Stimulated activated CD4-positive, alpha-beta T cell treated with anti-CD3 and anti-CD28 coated beads, Interleukin-2, amount 100 ng/mL, for 4 hours (primary cell): ENCODE measurements around the gene LMCD1.

Experiments
- DNase-seq: peaks from one replicate; pipeline ENCODE4 v3.0.0-alpha.2; 2020; ENCODE audit warnings: low read depth

Gene LMCD1

DNA sequence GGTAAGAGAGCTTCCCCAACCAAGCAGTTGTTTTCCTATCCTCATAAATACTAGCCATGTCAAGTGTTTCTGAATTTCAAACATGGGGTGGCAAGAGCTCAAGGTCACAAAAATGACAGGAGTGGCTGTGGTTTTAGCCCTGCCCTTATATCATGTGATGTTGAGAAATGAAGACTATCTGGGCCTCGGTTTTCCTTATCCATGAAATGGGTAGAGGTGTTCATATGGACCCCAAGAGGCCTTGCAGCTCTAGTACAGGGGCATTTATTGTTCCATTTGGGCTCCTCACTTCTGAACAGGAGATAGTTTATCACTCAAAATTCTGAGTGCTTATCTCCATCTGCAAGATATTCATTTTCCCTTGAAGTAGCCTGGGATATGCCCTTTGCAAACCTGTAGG, 35.8 kb downstream of the LMCD1 start:
- DNase-seq = no peak

DNA sequence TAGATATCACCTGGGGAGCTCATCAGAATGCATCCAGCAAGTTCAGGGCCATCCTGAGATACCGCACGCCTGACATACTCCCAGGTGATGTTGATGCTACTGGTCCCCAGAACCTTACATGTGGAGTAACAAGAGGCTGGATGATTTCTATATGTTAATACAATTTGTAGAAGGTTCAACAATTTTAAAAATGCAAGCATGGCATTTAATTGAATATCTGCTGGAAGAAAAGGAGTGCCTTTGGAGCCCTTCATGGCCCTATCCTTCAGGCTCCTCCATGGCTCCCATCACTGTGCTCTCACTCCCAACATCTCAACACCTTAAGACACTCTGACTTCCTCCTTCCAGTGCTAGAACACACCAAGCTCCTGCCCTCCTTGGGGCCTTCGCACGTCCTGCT, 36.6 kb downstream of the LMCD1 start:
- no peak for DNase-seq

DNA sequence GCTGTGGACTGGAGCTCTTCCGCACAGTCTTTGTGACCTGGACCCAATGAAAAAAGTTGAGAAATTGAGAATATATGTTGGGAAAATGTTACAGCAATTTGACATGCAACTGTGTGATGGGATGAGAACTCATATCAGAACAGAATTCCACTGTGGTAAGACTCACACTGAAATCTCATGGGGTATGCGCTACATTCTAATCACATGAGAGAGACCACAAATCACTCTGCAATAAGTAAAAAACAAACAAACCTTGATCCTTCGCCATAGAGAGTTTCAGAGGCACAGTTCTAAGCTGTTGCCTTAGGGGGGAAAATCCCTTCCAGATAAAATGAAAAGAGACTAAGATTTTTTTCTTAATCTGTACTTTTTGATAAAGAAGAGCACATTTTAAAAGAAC, 37.3 kb downstream of the LMCD1 start:
- no peak for DNase-seq

DNA sequence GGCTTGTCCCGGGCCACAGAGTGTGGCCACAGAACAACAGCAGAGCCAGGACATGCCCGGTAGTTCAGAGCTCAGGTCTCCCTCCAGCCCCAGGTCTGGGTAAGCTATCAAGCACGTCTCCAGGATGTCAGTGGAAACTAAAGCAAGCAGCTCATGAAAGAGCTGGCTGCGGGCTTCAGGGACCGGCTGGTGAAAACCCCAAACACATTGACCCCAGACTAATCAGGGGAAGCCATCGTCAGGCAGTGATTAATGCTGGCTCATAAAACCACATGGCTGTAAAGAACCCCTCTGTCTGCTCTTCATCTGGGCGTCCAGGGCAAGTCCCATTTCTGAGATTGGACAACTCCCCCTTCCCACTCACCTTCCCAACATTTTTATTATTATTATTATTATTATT, 37.8 kb downstream of the LMCD1 start:
- no peak for DNase-seq

DNA sequence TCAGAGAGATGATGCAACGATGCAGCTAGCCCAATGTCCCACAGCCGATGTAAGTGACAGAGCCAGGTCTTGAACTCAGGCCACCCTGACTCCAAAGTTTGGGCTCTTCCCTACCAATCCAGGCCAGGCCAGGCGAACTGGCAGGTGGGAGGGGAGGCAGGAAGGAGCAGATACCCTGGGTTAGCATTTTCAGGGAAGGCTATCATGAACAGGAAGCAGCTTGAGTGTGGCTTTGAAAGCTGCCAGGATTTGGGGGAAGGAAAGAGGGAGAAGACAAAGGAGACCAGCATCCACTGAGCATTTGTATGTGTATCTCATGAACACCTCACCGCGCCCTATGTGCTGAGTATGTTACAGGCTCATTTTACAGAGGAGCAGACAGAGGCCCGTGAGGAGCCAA, 38.8 kb downstream of the LMCD1 start:
- DNase-seq = no peak

DNA sequence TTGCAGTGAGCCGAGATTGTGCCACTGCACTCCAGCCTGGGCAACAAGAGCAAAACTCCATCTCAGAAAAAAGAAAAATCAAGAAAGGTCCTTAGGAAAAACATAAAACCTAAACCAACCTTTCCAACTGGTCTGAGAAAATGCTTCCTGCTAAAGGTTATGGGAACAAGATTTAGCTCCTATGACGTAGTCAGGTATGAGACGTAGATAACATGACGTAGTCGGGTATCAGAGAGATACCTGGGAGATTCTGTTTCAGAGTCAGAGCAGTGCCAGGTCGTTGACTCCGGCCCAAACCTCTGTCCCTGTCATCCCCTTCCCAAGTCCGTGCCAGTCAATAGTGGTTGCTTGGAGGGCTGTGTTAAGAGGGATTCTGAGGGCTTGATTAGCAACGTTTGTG, 39.9 kb downstream of the LMCD1 start:
- no peak for DNase-seq

DNA sequence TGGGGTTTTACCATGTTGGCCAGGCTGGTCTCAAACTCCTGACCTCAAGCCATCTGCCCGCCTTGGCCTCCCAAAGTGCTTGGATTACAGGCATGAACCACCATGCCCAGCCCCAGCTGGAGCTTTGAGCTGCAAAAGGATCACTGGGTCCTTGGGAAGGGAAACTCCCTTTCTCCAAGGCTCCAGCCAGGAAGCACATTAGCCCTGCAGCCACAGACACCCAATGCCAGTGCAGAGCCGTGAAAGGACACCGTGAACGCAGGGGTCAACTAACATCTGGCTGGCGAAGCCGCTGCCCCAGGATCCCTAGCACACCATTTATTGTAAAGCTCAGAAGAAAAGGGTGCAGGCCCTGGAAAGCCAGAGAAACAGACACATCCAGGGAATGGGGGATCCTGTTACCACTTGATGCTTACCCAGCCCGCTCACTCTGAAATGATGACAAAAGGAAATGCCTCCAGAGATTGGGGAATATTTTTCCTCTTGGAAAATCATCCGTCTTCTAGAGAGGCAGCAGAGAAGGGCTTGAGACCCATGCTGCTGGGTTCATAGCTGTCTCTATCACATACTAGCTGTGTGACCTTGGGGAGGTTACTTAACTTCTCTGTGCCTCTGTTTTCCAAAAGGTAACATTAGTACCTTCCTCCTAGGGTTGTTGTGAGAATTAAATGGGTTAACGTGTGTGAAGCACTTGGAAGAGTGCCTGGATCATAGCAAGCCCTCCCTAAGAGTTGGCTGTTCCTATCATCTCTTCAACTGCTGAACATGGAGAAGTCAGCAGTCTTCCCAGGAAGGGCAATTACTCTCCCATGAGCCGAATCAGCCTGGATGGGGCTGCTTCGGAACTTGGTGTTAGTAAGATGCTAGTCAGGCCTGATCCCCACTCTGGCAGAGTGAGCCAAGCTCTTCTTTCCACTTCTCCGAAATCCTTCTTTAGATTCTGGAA, 40.8 kb downstream of the LMCD1 start:
- DNase-seq = no peak

DNA sequence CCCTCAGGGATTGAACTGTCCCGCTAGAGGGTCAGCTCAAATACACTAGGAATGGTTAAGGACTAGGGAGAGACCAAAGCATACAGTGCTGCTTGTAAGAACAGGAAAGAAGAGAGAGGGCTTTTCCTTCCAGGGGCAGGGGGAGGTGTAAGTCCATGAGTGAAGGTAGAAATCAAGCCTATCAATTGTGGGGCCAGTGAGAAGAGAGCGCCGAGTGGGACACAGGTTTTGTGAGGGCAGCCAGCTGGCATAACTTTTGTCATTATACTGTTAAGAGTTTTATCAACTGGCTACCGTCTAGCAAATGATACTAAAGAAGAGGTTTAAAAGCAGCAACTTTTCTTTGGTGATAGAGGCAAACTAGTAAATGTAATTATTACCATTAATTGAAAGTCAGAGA, 45.0 kb downstream of the LMCD1 start:
- DNase-seq = no peak

DNA sequence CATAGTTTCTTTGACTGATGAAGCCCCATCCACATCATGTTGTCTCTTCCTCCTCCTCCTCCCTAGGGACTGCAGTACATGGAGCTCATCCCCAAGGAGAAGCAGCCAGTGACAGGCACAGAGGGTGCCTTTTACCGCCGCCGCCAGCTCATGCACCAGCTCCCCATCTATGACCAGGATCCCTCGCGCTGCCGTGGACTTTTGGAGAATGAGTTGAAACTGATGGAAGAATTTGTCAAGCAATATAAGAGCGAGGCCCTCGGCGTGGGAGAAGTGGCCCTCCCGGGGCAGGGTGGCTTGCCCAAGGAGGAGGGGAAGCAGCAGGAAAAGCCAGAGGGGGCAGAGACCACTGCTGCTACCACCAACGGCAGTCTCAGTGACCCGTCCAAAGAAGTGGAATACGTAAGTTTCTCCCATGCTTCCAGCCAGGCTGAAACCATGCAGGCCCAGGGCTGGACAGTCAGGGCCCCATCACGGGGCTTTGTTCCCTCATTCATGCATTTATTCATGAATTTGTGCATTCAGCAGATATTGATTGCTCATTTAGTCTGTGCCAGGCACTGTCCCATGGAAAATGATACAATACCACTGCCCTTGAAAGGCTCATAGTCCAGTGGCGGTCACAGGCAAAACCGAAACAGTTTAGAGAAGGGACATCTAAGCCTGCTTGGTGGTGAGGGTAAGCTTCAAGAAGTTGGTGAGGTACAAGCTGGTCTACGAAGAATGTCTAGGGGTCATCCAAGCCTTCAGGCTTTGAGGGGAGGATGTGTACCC, 47.1 kb downstream of the LMCD1 start:
- DNase-seq = no peak

DNA sequence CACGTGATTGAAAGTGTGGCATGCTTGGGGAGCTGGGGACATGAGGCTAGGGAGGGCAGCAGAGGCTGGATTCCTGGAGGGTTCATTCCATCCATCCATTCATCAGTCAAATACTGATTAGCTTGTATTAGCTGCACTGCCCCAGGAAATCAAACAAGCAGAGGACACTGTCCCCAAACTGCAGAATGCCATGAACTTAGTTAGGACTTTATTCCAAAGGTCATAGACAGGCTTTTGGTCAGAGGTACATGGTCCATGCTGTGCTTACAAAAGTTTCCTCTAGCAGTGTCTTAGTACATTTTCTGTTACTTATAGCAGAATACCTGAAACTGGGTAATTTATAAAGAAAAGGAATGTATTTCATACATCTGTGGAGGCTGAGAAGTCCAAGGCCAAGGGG, 47.7 kb downstream of the LMCD1 start:
- no peak for DNase-seq

DNA sequence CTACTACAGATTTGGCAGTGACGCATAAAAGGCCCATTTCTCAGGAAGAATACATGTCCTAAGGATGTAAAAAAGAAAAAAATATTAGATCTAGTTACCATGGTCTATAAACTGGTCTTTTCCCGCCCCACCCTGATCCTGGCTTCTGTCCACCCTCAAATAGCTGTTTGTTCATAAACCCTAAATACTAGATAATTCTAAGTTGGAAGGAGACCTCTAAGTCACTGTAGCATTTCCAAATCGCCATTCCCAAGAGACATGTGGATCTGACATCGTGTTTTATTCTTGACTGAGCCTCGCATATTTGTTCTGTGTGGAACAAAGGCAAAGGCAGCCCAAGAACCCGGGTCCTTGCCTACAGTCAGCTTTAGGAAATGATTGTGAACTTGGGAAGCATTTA, 49.0 kb downstream of the LMCD1 start:
- no peak for DNase-seq

DNA sequence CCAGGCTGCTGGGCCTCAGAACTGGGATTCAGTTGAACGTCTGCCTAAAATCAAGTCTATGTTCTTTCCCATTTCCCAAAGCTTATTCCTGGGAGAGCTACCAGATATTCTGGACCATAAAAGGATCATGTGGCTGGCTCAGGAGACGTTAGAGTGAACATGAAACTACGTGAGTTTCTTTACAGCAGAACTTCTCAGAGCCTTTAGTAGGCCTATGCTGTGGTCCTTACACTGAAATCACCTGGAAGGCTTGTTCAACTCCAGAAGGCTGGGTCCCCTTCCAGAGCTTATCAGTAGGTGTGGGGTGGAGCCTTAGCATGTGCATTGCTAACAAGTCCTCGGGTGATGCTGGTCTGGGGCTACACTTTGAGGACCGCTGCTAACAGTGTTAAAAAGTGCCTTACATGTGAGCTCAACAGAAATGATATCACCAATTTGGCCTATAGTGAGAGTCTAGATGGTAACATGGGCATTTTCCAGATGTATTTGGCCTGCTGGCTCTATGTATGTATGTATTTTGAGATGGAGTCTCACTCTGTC, 50.7 kb downstream of the LMCD1 start:
- DNase-seq = no peak

DNA sequence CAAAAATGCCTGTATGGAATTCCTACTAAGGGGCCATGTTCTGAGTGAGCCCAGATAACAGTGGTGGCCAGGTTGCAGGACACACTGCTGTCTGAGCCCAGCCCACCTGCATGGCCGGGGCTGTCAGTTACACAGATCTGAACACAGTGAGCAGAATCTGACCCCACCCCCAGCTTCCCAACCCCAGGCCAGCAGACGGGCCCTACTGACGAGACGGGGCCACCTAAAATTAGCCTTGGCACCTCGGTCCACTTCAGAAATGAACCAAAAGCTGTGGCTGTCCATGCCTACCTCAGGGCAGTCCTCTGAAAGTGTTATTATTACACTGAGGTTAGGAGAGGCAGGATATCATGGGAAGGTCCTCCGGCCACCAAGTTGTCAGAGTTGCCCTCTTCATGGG, 51.8 kb downstream of the LMCD1 start:
- no peak for DNase-seq

DNA sequence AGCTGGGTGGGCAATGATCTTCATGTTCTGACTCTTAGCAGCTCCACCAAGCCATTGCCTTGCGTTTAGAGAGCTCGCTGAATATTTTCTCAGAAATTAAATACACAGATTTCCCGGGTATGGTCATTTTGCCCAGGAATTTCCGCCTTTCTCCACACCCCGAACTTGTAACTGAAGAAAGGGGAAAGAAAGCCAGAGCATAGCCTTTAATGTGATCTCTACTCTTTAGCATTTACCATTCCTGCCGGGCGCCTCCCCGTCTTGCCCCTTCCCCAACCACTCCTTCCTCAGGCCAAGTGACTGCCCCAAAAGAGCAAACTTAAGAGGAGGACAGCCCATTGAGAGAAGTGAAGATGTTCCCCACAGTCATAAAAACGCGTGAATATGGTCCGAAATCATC, 53.1 kb downstream of the LMCD1 start:
- DNase-seq = no peak

DNA sequence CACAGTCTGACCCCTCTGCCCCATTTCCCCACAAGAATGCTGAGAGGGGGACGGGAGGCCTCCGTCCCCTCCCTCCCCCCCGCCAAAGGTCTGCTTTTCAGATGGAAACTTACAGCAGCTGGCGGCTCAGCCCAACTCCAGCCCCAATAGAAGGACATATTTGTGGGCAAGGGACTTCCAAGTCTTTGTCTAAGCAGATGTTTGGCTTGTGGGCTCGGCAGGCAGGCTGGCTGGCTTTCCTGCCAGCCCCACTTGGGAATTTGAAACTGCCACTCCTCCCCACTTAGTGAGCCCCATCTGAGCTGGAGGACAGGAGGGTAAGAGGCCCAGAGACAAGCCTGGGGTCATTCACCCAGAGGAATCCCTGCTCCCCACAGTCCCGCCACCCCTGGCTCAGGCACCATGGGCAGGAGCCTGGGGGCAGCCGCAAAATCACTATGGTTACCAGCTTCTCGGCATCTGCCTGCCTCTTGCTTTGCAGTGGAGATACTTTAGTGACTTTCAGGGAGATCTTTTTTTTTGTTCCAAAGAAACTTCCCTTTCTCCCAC, 53.6 kb downstream of the LMCD1 start:
- DNase-seq = no peak

DNA sequence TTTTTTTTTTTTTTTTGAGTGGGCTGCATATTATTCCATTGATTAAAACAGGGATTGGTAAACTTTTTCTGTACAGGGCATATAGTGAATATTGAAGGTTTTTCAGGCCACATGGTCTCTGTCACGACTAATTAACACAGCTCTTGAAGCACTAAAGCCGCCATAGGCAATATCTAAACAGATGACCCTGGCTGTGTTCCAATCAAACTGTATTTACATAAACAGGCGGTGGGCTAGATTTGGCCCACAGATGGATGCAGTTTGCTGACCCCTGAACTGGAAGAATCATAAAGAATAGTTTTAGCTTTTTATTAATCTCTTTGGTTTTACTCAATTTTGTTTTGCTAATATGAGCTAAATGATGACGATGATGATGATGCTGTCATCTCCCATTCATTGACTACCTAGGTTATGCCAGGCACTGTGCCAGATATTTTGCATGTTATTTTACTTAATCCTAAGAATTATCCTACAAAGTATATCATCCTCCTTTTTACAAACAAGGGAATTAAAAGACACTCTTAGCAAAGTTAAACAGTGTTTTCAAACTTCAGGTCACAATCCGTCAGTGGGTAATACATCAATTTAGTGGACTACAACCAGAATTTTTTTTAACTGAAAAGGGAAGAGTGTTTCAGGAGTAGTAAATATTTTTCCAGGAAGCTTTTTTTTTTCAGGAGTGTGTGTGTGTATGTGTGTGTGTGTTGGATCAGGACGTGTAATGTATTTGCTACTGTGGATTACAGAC, 54.3 kb downstream of the LMCD1 start:
- DNase-seq = no peak

DNA sequence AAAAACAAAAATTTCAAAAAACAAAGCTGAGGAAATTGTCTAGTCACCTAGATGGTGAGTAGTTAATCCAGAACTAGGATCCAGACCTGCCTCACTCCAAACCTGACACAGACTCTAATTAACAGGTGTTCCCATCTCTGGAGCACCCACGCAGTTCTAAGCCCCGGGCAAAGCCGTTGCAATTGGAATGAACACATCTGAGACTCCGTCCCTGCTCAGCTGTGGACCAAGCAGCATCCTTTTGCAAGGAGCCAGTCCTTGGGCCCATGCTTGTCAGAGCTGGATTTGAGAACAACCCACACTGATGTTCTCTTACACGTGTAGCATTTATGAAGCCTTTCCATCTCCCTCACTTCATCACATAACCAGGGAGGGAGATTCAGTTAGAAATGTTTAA, 54.8 kb downstream of the LMCD1 start:
- DNase-seq = no peak

DNA sequence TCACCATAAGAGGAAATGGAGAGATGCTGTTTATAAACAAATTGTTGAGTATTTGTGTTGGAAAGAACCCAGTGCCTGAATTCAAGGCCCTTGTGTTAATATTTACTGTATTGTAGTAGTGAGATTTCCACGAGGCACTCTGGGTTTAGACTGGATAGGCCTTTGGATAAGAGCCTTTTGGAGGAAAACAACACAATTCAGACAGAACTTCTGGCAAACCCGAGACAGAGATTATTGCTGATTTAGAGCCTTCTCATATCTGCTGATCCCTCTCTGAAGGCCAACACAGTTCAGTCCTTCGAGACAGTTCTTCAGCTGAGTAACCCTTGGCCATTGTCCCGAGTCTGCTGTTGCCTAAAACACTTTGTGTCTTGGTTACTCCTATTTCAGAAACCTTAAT, 55.7 kb downstream of the LMCD1 start:
- DNase-seq = no peak

DNA sequence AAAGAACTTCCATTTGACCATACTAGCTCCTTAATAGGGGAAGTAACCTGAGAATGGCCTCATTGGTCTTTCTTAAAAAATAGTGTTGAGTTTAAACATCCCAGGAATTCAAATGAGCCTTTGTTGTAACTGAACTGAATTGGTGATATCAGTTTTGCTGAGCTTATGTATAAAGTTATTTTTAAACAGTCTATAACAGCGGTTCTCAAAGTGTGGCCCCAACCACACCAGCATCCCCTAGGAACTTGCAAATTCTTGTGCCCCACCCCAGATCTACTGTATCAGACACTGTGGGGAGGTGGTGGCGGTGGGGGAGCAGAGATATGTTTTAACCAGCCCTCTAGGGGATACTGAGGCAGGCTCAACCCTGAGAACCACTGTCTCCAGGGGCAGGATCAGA, 57.0 kb downstream of the LMCD1 start:
- no peak for DNase-seq

DNA sequence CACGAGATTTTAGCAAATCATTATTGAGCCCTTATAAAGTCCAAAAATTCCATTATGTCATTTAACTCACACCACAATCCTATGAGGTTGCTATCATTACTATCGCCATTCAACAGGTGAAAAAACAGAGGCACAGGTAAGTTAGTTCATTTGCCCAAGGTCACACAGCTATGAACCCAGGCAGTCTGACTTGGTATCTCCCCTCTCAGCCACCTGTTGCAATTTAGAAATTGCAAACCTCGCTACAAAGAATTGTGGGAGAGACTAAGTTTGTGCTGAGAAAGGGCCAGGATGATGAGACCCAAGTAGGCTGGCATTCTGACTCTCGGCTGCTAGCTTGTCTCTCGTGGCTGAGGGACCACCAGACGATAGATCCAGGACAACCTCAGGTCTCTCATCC, 57.7 kb downstream of the LMCD1 start:
- no peak for DNase-seq

DNA sequence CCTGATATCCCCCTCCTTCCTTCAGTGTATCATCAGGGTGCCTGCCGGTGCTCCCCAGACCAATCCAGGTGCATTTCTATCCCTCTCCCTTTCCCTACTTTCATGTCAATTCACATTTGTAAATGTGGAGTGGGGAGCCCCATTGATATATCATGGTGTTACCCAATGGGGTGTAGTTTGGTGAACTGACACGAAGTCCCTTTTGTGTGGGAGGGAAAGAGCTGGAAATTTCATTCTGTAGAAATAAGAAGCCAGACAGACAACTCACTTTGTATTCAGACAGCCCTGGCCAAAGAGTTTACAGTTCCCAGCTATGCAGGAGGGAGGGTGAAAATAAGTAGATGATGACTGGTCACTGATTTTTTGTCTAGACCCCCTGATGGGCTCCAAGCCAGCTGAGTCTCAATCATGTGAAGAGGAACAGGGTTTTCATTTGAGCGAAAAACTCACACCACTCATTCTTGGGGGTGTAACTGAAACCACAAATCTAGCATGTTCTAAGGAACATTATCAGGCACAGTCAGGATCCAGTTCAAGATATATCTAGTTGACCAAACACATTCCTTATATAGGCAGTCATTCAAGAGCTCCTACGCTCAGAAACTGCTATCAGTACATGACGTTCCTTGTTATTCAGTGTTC, 58.9 kb downstream of the LMCD1 start:
- no peak for DNase-seq

DNA sequence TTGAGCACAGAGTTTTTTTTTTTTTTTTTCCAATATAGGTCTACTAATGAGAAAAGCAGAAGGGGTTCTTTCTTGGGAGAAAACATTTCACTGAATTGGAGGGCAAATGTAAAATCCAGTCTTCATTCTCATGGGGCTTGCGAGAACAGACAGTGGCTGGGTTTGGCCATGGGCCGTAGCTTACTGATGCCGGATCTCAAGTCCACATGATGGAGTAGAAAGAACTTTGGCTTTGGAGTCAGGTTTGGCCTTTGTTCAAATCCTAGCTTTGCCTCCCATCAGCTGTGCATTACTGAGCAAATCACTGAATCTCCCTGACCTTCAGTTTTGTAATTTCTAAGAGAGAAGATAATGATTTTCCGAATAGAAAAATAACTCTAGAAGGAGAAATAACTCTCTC, 59.7 kb downstream of the LMCD1 start:
- DNase-seq = no peak
